Caco-2 (cell line): ENCODE measurements around the gene MORN5. TPM values are rescaled to one million over a fixed set of nuclear protein-coding genes. Genes with fewer than 3 reads are reported as not detected.

Source experiments
- BruUV-seq: library from RNA; stranded (reverse); fragments of 400-500 nt; replicated peaks from 2 replicates; lab custom pipeline; 2021; lab: Mats Ljungman, UMichigan
- CTCF ChIA-PET: fragments of 300-600 bp; sonication (Branson Sonifier 250); formaldehyde crosslinking; loops from one replicate; lab custom pipeline; 2022; ENCODE audit warnings: antibody characterized with exemption; lab: Charles Lee
- POLR2A ChIA-PET: fragments of 300-600 bp; sonication (Branson Sonifier 250); formaldehyde crosslinking; loops from one replicate; lab custom pipeline; 2022; ENCODE audit warnings: antibody characterized with exemption; lab: Charles Lee
- DNase-seq, 2 experiments: peaks; one replicate each; pipeline versions ENCODE4 v3.0.0 to v3.0.0-alpha.2; 2020 to 2022
- H3K27me3 ChIP-seq: replicated peaks from 2 replicates; pipeline ENCODE4 v1.6.0; 2011; ENCODE audit warnings: low read length; ENCODE audit not compliant: control insufficient read depth, insufficient read depth
- H3K36me3 ChIP-seq: 2 replicates; pipeline ENCODE4 v1.5.1; 2011; ENCODE audit warnings: low read length; ENCODE audit not compliant: control insufficient read depth, insufficient read depth
- H3K4me1 ChIP-seq: fragments of 250-450 bp; sonication (Bioruptor Pico); 2 replicates; pipeline ENCODE4 v1.5.1; 2020; ENCODE audit warnings: mild to moderate bottlenecking
- H3K4me3 ChIP-seq: 2 replicates; pipeline ENCODE4 v1.5.1; 2011; ENCODE audit warnings: low read depth, mild to moderate bottlenecking, control low read depth, low read length
- H3K9me3 ChIP-seq: fragments of 250-450 bp; sonication (Bioruptor Pico); 2 replicates; pipeline ENCODE4 v1.5.1; 2020; ENCODE audit warnings: mild to moderate bottlenecking, moderate library complexity
- H3K27ac Mint-ChIP-seq: one replicate; pipeline ENCODE4 v1.8.0; 2022; ENCODE audit warnings: mixed read lengths; ENCODE audit not compliant: unreplicated experiment
- H3K27me3 Mint-ChIP-seq: one replicate; pipeline ENCODE4 v1.8.0; 2022; ENCODE audit warnings: mixed read lengths; ENCODE audit not compliant: insufficient read depth, unreplicated experiment
- H3K36me3 Mint-ChIP-seq: one replicate; pipeline ENCODE4 v1.8.0; 2022; ENCODE audit warnings: mild to moderate bottlenecking, mixed read lengths; ENCODE audit not compliant: insufficient read depth, unreplicated experiment
- H3K4me1 Mint-ChIP-seq: one replicate; pipeline ENCODE4 v1.8.0; 2022; ENCODE audit warnings: low read depth, mixed read lengths; ENCODE audit not compliant: unreplicated experiment
- H3K4me3 Mint-ChIP-seq: one replicate; pipeline ENCODE4 v1.8.0; 2022; ENCODE audit warnings: mild to moderate bottlenecking, moderate library complexity, mixed read lengths; ENCODE audit not compliant: unreplicated experiment
- H3K9me3 Mint-ChIP-seq: one replicate; pipeline ENCODE4 v1.8.0; 2022; ENCODE audit warnings: mixed read lengths; ENCODE audit not compliant: unreplicated experiment
- intact Hi-C: fragments of 100-400 bp; cut with micrococcal nuclease; formaldehyde crosslinking; loops from one replicate; pipeline ENCODE4 v1.10.0; 2022; ENCODE audit not compliant: unreplicated experiment
- total RNA-seq: library from RNA; stranded (reverse); gene quantifications from 2 replicates; pipeline ENCODE4 v1.2.3, GENCODE V29; 2022
- TF ChIP-seq, protein P1 (sequence below), 2 experiments: fragments of 200-600 bp in 1 of 2; IDR thresholded peaks; 1 replicate in 1 of 2; 2 replicates in 1 of 2; pipeline versions ENCODE4 v1.5.1 to v1.8.0; 2011 to 2022; ENCODE audit warnings: antibody characterized with exemption in 1 of 2, control low read depth in 1 of 2, inconsistent platforms in 1 of 2, low read depth in 1 of 2, low read length in 1 of 2, mild to moderate bottlenecking in 1 of 2, moderate library complexity in 1 of 2; ENCODE audit not compliant: insufficient read depth in 1 of 2, severe bottlenecking in 1 of 2, unreplicated experiment in 1 of 2

MORN5 gene
- total RNA-seq, 1 experiment from 2014 or later = not detected

DNA sequence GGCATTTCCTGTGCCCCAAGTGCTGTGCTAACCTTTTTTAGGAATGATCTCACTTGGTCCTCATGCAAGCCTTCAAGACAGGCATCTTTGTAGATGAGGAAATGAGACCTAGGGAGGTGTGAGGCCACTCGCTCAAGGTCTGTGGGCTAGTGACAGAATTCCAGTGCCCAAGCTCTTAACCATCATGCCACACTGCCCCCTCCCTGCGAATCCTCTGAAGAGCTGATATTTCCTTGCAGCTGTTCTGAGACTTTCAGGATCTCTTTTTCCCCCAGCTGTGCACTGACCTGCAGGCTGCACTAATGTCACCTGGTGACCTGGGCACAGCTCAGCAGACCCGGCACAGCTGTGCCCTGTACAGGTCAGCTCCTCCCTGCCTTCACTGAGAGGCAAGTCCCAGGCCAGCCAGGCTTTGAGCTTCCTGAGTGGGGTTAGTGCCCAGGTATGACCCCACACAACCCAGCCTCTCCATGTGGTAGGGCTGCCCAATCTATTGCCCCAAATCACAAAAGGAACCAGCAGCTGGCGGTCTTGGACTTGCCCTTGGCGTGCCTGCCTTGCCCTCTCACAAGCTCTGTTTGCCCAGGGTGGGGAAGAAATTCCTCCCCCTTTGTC, 32.7 kb downstream of the MORN5 start:
- intact Hi-C loops = loop anchor here (1.0 kb wide), 1 partner anchor 67 kb away; no protein-coding TSS in a partner anchor
- POLR2A ChIA-PET = interaction anchor here (0.5 kb wide), 1 partner anchor 108 kb away, joined by 3 read pairs; no protein-coding TSS in a partner anchor
- Histone ChIP-seq H3K27me3 (no peaks in the 10 kb centered on the region), H3K36me3 (no peaks in the 10 kb centered on the region), H3K4me3 (no peak overlapping the region), H3K4me1 (peaks cover 2% of the 10 kb centered on the region; the same call in 1 of the 2 replicates), H3K9me3 (no peaks in the 10 kb centered on the region)
- DNase-seq = no peak
- Mint-ChIP-seq H3K4me1 (peaks cover 5% of the 10 kb centered on the region), H3K27ac (no peak overlapping the region), H3K36me3 (no peaks in the 10 kb centered on the region), H3K27me3 (no peaks in the 10 kb centered on the region), H3K9me3 (no peaks in the 10 kb centered on the region), H3K4me3 (no peak overlapping the region)
- TF ChIP-seq, protein P1, sequence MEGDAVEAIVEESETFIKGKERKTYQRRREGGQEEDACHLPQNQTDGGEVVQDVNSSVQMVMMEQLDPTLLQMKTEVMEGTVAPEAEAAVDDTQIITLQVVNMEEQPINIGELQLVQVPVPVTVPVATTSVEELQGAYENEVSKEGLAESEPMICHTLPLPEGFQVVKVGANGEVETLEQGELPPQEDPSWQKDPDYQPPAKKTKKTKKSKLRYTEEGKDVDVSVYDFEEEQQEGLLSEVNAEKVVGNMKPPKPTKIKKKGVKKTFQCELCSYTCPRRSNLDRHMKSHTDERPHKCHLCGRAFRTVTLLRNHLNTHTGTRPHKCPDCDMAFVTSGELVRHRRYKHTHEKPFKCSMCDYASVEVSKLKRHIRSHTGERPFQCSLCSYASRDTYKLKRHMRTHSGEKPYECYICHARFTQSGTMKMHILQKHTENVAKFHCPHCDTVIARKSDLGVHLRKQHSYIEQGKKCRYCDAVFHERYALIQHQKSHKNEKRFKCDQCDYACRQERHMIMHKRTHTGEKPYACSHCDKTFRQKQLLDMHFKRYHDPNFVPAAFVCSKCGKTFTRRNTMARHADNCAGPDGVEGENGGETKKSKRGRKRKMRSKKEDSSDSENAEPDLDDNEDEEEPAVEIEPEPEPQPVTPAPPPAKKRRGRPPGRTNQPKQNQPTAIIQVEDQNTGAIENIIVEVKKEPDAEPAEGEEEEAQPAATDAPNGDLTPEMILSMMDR (IDR thresholded peaks at IDR 0.05; ENCODE audit: insufficient read depth in 1 of 2, low read depth in 1 of 2, low read length in 1 of 2, severe bottlenecking in 1 of 2, unreplicated experiment in 1 of 2) = peak in 1 of 2 experiments; percentile 21
- no TSS peak for BruUV-seq
- CTCF ChIA-PET = interaction anchor here (0.6 to 1.8 kb wide), 6 partner anchors 22 to 173 kb away, joined by 3 to 15 read pairs (median 4); no protein-coding TSS in a partner anchor

DNA sequence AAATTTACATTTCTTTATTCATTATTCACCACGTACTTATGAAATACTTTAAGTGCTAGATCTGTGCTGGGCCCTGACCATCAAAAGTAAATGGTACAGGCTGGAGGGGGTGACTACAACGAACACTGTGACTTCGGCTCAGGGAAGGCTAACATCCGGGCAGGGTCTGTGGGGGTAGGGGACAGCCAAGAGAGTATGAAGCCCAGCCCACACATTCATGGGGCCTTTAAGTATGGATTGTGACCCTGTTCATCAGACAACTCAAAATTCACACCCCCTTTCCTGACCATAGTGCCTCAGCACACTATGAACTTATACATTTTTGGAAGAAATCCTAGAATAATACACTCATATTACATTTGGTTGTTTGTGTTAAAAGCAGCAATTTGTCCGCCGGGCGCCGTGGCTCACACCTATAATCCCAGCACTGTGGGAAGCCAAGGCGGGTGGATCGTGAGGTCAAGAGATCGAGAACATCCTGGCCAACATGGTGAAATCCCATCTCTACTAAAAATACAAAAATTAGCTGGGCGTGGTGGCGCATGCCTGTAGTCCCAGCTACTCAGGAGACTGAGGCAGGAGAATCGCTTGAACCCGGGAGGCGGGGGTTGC, 33.3 kb downstream of the MORN5 start:
- Mint-ChIP-seq H3K4me1 (peaks cover 6% of the 10 kb centered on the region), H3K9me3 (no peaks in the 10 kb centered on the region), H3K27me3 (no peaks in the 10 kb centered on the region), H3K27ac (no peak overlapping the region), H3K36me3 (no peaks in the 10 kb centered on the region), H3K4me3 (no peak overlapping the region)
- no peaks in the 10 kb centered on the region for H3K9me3 ChIP-seq
- POLR2A ChIA-PET = no interaction called here
- CTCF ChIA-PET = interaction anchor here (0.6 to 1.8 kb wide), 5 partner anchors 21 to 172 kb away, joined by 3 to 15 read pairs (median 5); no protein-coding TSS in a partner anchor
- no TSS peak for BruUV-seq
- H3K4me1 ChIP-seq = peaks cover 9% of the 10 kb centered on the region; the same call in 1 of the 2 replicates
- intact Hi-C loops = loop anchor here (1.0 kb wide), 1 partner anchor 68 kb away; no protein-coding TSS in a partner anchor
- H3K4me3 ChIP-seq = no peak overlapping the region
- H3K36me3 ChIP-seq = no peaks in the 10 kb centered on the region
- no peak for DNase-seq
- no peaks in the 10 kb centered on the region for H3K27me3 ChIP-seq
- TF ChIP-seq, protein P1 (IDR thresholded peaks at IDR 0.05; ENCODE audit: insufficient read depth in 1 of 2, low read depth in 1 of 2, low read length in 1 of 2, severe bottlenecking in 1 of 2, unreplicated experiment in 1 of 2) = no peak

DNA sequence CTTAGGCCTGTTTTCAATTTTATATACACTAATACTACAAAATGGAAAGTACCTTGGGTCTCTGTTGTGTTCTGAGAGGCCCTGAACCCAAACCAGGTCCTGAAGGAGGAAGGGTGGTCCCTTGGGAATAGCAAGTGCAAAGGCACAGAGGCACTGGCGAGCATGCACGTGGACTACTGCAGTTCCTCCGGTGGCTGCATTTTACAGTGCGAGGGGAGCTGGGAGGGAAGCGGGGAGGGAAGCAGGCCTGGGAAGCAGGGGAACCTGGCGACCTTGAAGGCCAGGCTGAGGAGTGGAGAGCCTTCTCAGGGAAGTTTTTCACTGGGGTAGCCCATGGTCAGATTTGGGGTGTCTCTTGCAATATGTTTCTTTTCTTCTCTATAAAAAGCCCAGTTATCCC, 33.9 kb downstream of the MORN5 start:
- intact Hi-C loops = no loop called here
- no peak overlapping the region for H3K27ac Mint-ChIP-seq
- CTCF ChIA-PET = no interaction called here

More for the DNA sequence above, 33.9 kb downstream of the MORN5 start:
- Mint-ChIP-seq H3K9me3 (no peaks in the 10 kb centered on the region), H3K4me1 (peaks cover 12% of the 10 kb centered on the region), H3K4me3 (no peak overlapping the region), H3K36me3 (no peaks in the 10 kb centered on the region), H3K27me3 (no peaks in the 10 kb centered on the region)
- Histone ChIP-seq H3K4me3 (no peak overlapping the region), H3K27me3 (no peaks in the 10 kb centered on the region), H3K4me1 (peaks cover 12% of the 10 kb centered on the region; the same call in 1 of the 2 replicates), H3K36me3 (no peaks in the 10 kb centered on the region), H3K9me3 (no peaks in the 10 kb centered on the region)
- TF ChIP-seq, protein P1 (IDR thresholded peaks at IDR 0.05; ENCODE audit: insufficient read depth in 1 of 2, low read depth in 1 of 2, low read length in 1 of 2, severe bottlenecking in 1 of 2, unreplicated experiment in 1 of 2) = no peak
- POLR2A ChIA-PET = no interaction called here
- BruUV-seq = no TSS peak
- DNase-seq = no peak
